WTC11 (cell line): ENCODE data around the gene CBX5. TPM values are rescaled to one million over a fixed set of nuclear protein-coding genes. Genes with fewer than 3 reads are reported as not detected.

ENCODE experiments used
- AR ChIP-seq: fragments of 250-450 bp; sonication (Bioruptor Pico); IDR thresholded peaks from 2 replicates; pipeline ENCODE4 v1.9.0; 2021; ENCODE audit warnings: mild to moderate bottlenecking
- FOXP4 ChIP-seq: sonication (generic); formaldehyde crosslinking; IDR thresholded peaks from 2 replicates; pipeline ENCODE4 v1.8.0; 2022; ENCODE audit warnings: mild to moderate bottlenecking, missing genetic modification reagents
- HMGXB4 ChIP-seq: sonication (generic); formaldehyde crosslinking; IDR thresholded peaks from 2 replicates; pipeline ENCODE4 v1.8.1; 2023; ENCODE audit warnings: mild to moderate bottlenecking, moderate library complexity, missing genetic modification reagents
- JUN ChIP-seq: sonication (generic); formaldehyde crosslinking; IDR thresholded peaks from 2 replicates; pipeline ENCODE4 v1.8.0; 2023; ENCODE audit warnings: mild to moderate bottlenecking, missing genetic modification reagents
- KAT7 ChIP-seq: sonication (generic); formaldehyde crosslinking; IDR thresholded peaks from 2 replicates; pipeline ENCODE4 v1.8.1; 2023; ENCODE audit warnings: missing genetic modification reagents, mild to moderate bottlenecking, borderline replicate concordance
- NFYB ChIP-seq: sonication (generic); formaldehyde crosslinking; conservative IDR thresholded peaks from 2 replicates; pipeline ENCODE4 v1.8.0; 2022; ENCODE audit warnings: low read depth, missing genetic modification reagents
- ZBTB43 ChIP-seq: sonication (generic); formaldehyde crosslinking; IDR thresholded peaks from 2 replicates; pipeline ENCODE4 v1.8.1; 2023; ENCODE audit warnings: mild to moderate bottlenecking, missing genetic modification reagents
- ZNF281 ChIP-seq: sonication (generic); formaldehyde crosslinking; IDR thresholded peaks from 2 replicates; pipeline ENCODE4 v1.8.0; 2023; ENCODE audit warnings: mild to moderate bottlenecking, missing genetic modification reagents
- total RNA-seq: library from RNA; stranded (reverse); gene quantifications from 3 replicates; pipeline ENCODE4 v1.2.3, GENCODE V29; 2021
- TF ChIP-seq, protein P1 (sequence below): fragments of 250-450 bp; sonication (Bioruptor Pico); IDR thresholded peaks from 2 replicates; pipeline ENCODE4 v2.1.2; 2022; ENCODE audit warnings: mild to moderate bottlenecking, moderate library complexity
- TF ChIP-seq, protein P2 (sequence below): sonication (generic); formaldehyde crosslinking; IDR thresholded peaks from 2 replicates; pipeline ENCODE4 v1.8.1; 2023; ENCODE audit warnings: mild to moderate bottlenecking, missing genetic modification reagents, moderate library complexity
- TF ChIP-seq, protein P3 (sequence below): sonication (generic); formaldehyde crosslinking; IDR thresholded peaks from 2 replicates; pipeline ENCODE4 v1.8.1; 2023; ENCODE audit warnings: mild to moderate bottlenecking, missing genetic modification reagents, borderline replicate concordance

Gene CBX5
- total RNA-seq, 1 experiment from 2014 or later: 182 TPM

GRCh38 chr12:54299515-54300224 is 19.7 kb upstream of the CBX5 start (continued):
- TF ChIP-seq, protein P1, sequence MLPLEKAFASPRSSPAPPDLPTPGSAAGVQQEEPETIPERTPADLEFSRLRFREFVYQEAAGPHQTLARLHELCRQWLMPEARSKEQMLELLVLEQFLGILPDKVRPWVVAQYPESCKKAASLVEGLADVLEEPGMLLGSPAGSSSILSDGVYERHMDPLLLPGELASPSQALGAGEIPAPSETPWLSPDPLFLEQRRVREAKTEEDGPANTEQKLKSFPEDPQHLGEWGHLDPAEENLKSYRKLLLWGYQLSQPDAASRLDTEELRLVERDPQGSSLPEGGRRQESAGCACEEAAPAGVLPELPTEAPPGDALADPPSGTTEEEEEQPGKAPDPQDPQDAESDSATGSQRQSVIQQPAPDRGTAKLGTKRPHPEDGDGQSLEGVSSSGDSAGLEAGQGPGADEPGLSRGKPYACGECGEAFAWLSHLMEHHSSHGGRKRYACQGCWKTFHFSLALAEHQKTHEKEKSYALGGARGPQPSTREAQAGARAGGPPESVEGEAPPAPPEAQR: no peak
- TF ChIP-seq AR (CRISPR knock-in tag) (no peak), JUN (no peak), HMGXB4 (CRISPR knock-in tag) (no peak), FOXP4 (CRISPR knock-in tag) (no peak), ZBTB43 (CRISPR knock-in tag) (no peak), ZNF281 (CRISPR knock-in tag) (no peak), NFYB (no peak), KAT7 (no peak)
- TF ChIP-seq, protein P2, sequence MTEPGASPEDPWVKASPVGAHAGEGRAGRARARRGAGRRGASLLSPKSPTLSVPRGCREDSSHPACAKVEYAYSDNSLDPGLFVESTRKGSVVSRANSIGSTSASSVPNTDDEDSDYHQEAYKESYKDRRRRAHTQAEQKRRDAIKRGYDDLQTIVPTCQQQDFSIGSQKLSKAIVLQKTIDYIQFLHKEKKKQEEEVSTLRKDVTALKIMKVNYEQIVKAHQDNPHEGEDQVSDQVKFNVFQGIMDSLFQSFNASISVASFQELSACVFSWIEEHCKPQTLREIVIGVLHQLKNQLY (CRISPR knock-in tag): no peak
- TF ChIP-seq, protein P3, sequence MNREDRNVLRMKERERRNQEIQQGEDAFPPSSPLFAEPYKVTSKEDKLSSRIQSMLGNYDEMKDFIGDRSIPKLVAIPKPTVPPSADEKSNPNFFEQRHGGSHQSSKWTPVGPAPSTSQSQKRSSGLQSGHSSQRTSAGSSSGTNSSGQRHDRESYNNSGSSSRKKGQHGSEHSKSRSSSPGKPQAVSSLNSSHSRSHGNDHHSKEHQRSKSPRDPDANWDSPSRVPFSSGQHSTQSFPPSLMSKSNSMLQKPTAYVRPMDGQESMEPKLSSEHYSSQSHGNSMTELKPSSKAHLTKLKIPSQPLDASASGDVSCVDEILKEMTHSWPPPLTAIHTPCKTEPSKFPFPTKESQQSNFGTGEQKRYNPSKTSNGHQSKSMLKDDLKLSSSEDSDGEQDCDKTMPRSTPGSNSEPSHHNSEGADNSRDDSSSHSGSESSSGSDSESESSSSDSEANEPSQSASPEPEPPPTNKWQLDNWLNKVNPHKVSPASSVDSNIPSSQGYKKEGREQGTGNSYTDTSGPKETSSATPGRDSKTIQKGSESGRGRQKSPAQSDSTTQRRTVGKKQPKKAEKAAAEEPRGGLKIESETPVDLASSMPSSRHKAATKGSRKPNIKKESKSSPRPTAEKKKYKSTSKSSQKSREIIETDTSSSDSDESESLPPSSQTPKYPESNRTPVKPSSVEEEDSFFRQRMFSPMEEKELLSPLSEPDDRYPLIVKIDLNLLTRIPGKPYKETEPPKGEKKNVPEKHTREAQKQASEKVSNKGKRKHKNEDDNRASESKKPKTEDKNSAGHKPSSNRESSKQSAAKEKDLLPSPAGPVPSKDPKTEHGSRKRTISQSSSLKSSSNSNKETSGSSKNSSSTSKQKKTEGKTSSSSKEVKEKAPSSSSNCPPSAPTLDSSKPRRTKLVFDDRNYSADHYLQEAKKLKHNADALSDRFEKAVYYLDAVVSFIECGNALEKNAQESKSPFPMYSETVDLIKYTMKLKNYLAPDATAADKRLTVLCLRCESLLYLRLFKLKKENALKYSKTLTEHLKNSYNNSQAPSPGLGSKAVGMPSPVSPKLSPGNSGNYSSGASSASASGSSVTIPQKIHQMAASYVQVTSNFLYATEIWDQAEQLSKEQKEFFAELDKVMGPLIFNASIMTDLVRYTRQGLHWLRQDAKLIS (CRISPR knock-in tag): no peak
